H1 (cell line): ENCODE data around the gene ADAMTS17. TPM values are rescaled to one million over a fixed set of nuclear protein-coding genes. Genes with fewer than 3 reads are reported as not detected.

Experiments
- CTCF ChIA-PET: fragments of 300-600 bp; sonication (Branson Sonifier 250); formaldehyde crosslinking; loops from one replicate; lab custom pipeline; 2021; ENCODE audit not compliant: partially characterized antibody; lab: Charles Lee
- POLR2A ChIA-PET: fragments of 300-600 bp; sonication (Branson Sonifier 250); formaldehyde crosslinking; loops from one replicate; lab custom pipeline; 2021; ENCODE audit warnings: inconsistent platforms; ENCODE audit not compliant: partially characterized antibody; lab: Charles Lee
- DNase-seq, 2 experiments: peaks; one replicate each; pipeline versions ENCODE4 v3.0.0 to v3.0.0-alpha.2; 2010 to 2022; ENCODE audit warnings: low spot score in 2 of 2, low read depth in 1 of 2, mixed read lengths in 1 of 2
- FAIRE-seq: peaks from 2 replicates; lab custom pipeline; 2011; peaks lifted over from hg19 to GRCh38; lab: Jason Lieb, UNC
- H2AFZ ChIP-seq: 2 replicates; pipeline ENCODE4 v1.8.1; 2012; ENCODE audit warnings: low read length, inconsistent platforms
- H2AK5ac ChIP-seq: 2 replicates; pipeline ENCODE4 v1.6.1; 2013; ENCODE audit warnings: low read depth, low read length
- H2BK120ac ChIP-seq: replicated peaks from 2 replicates; pipeline ENCODE3; 2013; ENCODE audit warnings: low read depth, low read length, inconsistent platforms
- H2BK12ac ChIP-seq: 2 replicates; pipeline ENCODE4 v1.6.1; 2013; ENCODE audit warnings: low read depth, low read length
- H2BK15ac ChIP-seq: 2 replicates; pipeline ENCODE4 v1.6.1; 2013; ENCODE audit warnings: low read length
- H2BK20ac ChIP-seq: 2 replicates; pipeline ENCODE4 v1.6.1; 2013; ENCODE audit warnings: low read length
- H2BK5ac ChIP-seq: 2 replicates; pipeline ENCODE4 v1.6.1; 2013; ENCODE audit warnings: low read depth, low read length
- H3K14ac ChIP-seq: 2 replicates; pipeline ENCODE4 v1.6.1; 2013; ENCODE audit warnings: inconsistent platforms; ENCODE audit not compliant: insufficient read length
- H3K18ac ChIP-seq: 2 replicates; pipeline ENCODE4 v1.6.1; 2013; ENCODE audit warnings: low read length; ENCODE audit errors: extremely low read depth
- H3K23ac ChIP-seq: 2 replicates; pipeline ENCODE4 v1.6.1; 2013; ENCODE audit warnings: inconsistent platforms; ENCODE audit not compliant: insufficient read length
- H3K23me2 ChIP-seq: 2 replicates; pipeline ENCODE4 v1.6.1; 2013; ENCODE audit warnings: low read depth, low read length
- H3K27ac ChIP-seq: 2 replicates; pipeline ENCODE4 v1.6.1; 2011; ENCODE audit warnings: low read depth, low read length, inconsistent platforms
- H3K27me3 ChIP-seq, 4 experiments: replicated peaks in 1 of 4; 1 replicate in 1 of 4; 2 replicates in 3 of 4; pipeline versions ENCODE4 v1.6.1 to v1.8.1; 2011 to 2013; ENCODE audit warnings: low read length in 3 of 4, mild to moderate bottlenecking in 3 of 4, inconsistent platforms in 2 of 4, mixed read lengths in 2 of 4, moderate library complexity in 1 of 4; ENCODE audit not compliant: control insufficient read depth in 3 of 4, insufficient read depth in 3 of 4; ENCODE audit errors: extremely low read depth in 1 of 4
- H3K36me3 ChIP-seq, 4 experiments: 2 replicates each; pipeline versions ENCODE4 v1.6.1 to v1.8.1; 2011 to 2013; ENCODE audit warnings: mild to moderate bottlenecking in 4 of 4, low read length in 3 of 4, moderate library complexity in 2 of 4, control low read depth in 1 of 4, inconsistent platforms in 1 of 4; ENCODE audit not compliant: insufficient read depth in 4 of 4, control insufficient read depth in 2 of 4
- H3K4ac ChIP-seq: replicated peaks from 2 replicates; pipeline ENCODE3; 2013; ENCODE audit warnings: low read length, low read depth, mixed read lengths, inconsistent platforms; ENCODE audit not compliant: insufficient read length
- H3K4me1 ChIP-seq, 4 experiments: replicated peaks in 1 of 4; 1 replicate in 1 of 4; 2 replicates in 3 of 4; pipeline versions ENCODE4 v1.6.1 to v1.8.1; 2011 to 2013; ENCODE audit warnings: low read length in 3 of 4, inconsistent platforms in 2 of 4, mixed read lengths in 1 of 4; ENCODE audit not compliant: insufficient read depth in 4 of 4, control insufficient read depth in 3 of 4
- H3K4me2 ChIP-seq, 2 experiments: 2 replicates each; pipeline versions ENCODE4 v1.6.1 to v1.8.1; 2011 to 2013; ENCODE audit warnings: low read depth in 2 of 2, low read length in 2 of 2, control low read depth in 1 of 2, inconsistent platforms in 1 of 2, mild to moderate bottlenecking in 1 of 2; ENCODE audit not compliant: insufficient read depth in 1 of 2
- H3K4me3 ChIP-seq, 4 experiments: fragments of 200-600, 300-600 bp in 1 of 4; sonication (generic), shearing (Covaris generic), sonication (Bioruptor Twin) in 1 of 4; 2 replicates each; pipeline versions ENCODE4 v1.5.1 to v1.8.1; 2011 to 2016; ENCODE audit warnings: low read length in 4 of 4, low read depth in 3 of 4, control low read depth in 2 of 4, inconsistent platforms in 2 of 4, mild to moderate bottlenecking in 2 of 4, mixed read lengths in 1 of 4, moderate library complexity in 1 of 4; ENCODE audit not compliant: insufficient read depth in 2 of 4; ENCODE audit errors: extremely low read depth in 1 of 4
- H3K56ac ChIP-seq: replicated peaks from 2 replicates; pipeline ENCODE3; 2013; ENCODE audit warnings: low read depth, mild to moderate bottlenecking, mixed read lengths, low read length, inconsistent platforms; ENCODE audit not compliant: insufficient read length
- H3K79me1 ChIP-seq: 2 replicates; pipeline ENCODE4 v1.6.1; 2013; ENCODE audit warnings: low read depth, low read length, control low read depth
- H3K79me2 ChIP-seq, 2 experiments: 2 replicates each; pipeline versions ENCODE4 v1.6.1 to v1.8.1; 2012 to 2013; ENCODE audit warnings: low read length in 2 of 2, mild to moderate bottlenecking in 2 of 2, inconsistent platforms in 1 of 2; ENCODE audit not compliant: insufficient read depth in 2 of 2, control insufficient read depth in 1 of 2
- H3K9ac ChIP-seq, 4 experiments: replicated peaks in 1 of 4; 1 replicate in 1 of 4; 2 replicates in 3 of 4; pipeline versions ENCODE4 v1.6.1 to v1.8.1; 2011 to 2013; ENCODE audit warnings: low read depth in 3 of 4, low read length in 3 of 4, control low read depth in 2 of 4, mild to moderate bottlenecking in 2 of 4, moderate library complexity in 2 of 4, inconsistent platforms in 1 of 4; ENCODE audit errors: extremely low read depth in 1 of 4
- H3K9me3 ChIP-seq, 2 experiments: 2 replicates each; pipeline versions ENCODE4 v1.6.1 to v1.8.1; 2012 to 2013; ENCODE audit warnings: mild to moderate bottlenecking in 2 of 2, moderate library complexity in 2 of 2, control low read depth in 1 of 2, inconsistent platforms in 1 of 2, low read depth in 1 of 2, low read length in 1 of 2, mixed read lengths in 1 of 2; ENCODE audit not compliant: insufficient read depth in 2 of 2
- H4K20me1 ChIP-seq, 2 experiments: replicated peaks in 1 of 2; 2 replicates each; pipeline versions ENCODE3 to v1.8.1; 2011 to 2013; ENCODE audit warnings: inconsistent platforms in 2 of 2, low read length in 2 of 2, mild to moderate bottlenecking in 1 of 2; ENCODE audit not compliant: insufficient read depth in 2 of 2, control insufficient read depth in 1 of 2
- H4K5ac ChIP-seq: 2 replicates; pipeline ENCODE4 v1.6.1; 2013; ENCODE audit warnings: low read length, low read depth, mixed read lengths, inconsistent platforms; ENCODE audit not compliant: insufficient read length
- H4K8ac ChIP-seq: 2 replicates; pipeline ENCODE4 v1.8.0; 2013; ENCODE audit warnings: mild to moderate bottlenecking, moderate library complexity, low read length, inconsistent platforms; ENCODE audit not compliant: insufficient read depth; ENCODE audit errors: extremely low read depth
- H4K91ac ChIP-seq: replicated peaks from 2 replicates; pipeline ENCODE3; 2013; ENCODE audit warnings: low read length, mixed read lengths, inconsistent platforms; ENCODE audit not compliant: insufficient read length
- CREB1 ChIP-seq: IDR thresholded peaks from 2 replicates; pipeline ENCODE4 v1.6.1; 2012; ENCODE audit warnings: inconsistent platforms
- HDAC2 ChIP-seq, 2 experiments: fragments of 300-600 bp in 1 of 2; sonication (generic) in 1 of 2; IDR thresholded peaks; 2 replicates each; pipeline ENCODE4 v1.6.1; 2011 to 2012; ENCODE audit warnings: low read depth in 2 of 2, low read length in 2 of 2, mild to moderate bottlenecking in 2 of 2, moderate library complexity in 2 of 2, borderline replicate concordance in 1 of 2, inconsistent platforms in 1 of 2
- MAFK ChIP-seq: IDR thresholded peaks from 2 replicates; pipeline ENCODE4 v1.6.1; 2012; ENCODE audit warnings: low read depth, mild to moderate bottlenecking, improper control_type of control experiment, low read length
- SP2 ChIP-seq: IDR thresholded peaks from 2 replicates; pipeline ENCODE4 v1.6.1; 2012; ENCODE audit warnings: mild to moderate bottlenecking, low read length, inconsistent platforms
- ZNF274 ChIP-seq: IDR thresholded peaks from 2 replicates; pipeline ENCODE4 v1.7.0; 2012; ENCODE audit warnings: low read length, borderline replicate concordance; ENCODE audit errors: extremely low read depth
- WGBS, 2 experiments: shearing (Covaris generic) in 1 of 2; methylation state at CpG; one replicate each; pipeline versions ENCODE4 v1.1.6 to v1.1.7; 2013 to 2015; ENCODE audit warnings: low lambda C conversion rate in 2 of 2, mixed read lengths in 2 of 2, inconsistent platforms in 1 of 2, low coverage in 1 of 2, missing lambda C conversion rate in 1 of 2; ENCODE audit not compliant: insufficient replicate concordance in 2 of 2, insufficient coverage in 1 of 2, insufficient read length in 1 of 2; ENCODE audit errors: extremely low coverage in 1 of 2, missing lambda C conversion rate in 1 of 2; 5-methylcytosine and 5-hydroxymethylcytosine counted together
- polyA plus RNA-seq, 7 experiments: library from polyadenylated mRNA; depleted of rRNA in 3 of 7; stranded (reverse) in 5 of 7; unstranded in 2 of 7; fragments of >200 nt in 5 of 7; fragments of 200-250 nt in 2 of 7; gene quantifications; 1 replicate in 5 of 7; 2 replicates in 1 of 7; 4 replicates in 1 of 7; pipeline versions ENCODE4 v1.2.1 to v1.2.3, GENCODE V29; 2011 to 2013; ENCODE audit warnings: missing spikeins in 2 of 7, mixed read lengths in 2 of 7
- total RNA-seq: library from RNA; stranded (reverse); fragmentation: NEBNext Ultra II Directional; extraction: Animal tissue kit (Norgen Biotek cat#: 25700); gene quantifications from 2 replicates; pipeline ENCODE4 v1.2.1, GENCODE V29; 2021

The ADAMTS17 gene
- total and polyA plus RNA-seq, 2 of the 8 experiments (the other 6 are each of a cell fraction or from before 2014, with no cell fraction given): 0.51 to 1.7 TPM

GRCh38 chr15:100310041-100310405 lies 31.8 kb downstream of the ADAMTS17 start:
- Histone ChIP-seq H2BK15ac (no peak overlapping the region), H3K4me1 (no peaks in the 10 kb centered on the region), H3K14ac (no peak overlapping the region), H3K9ac (no peak overlapping the region), H3K23me2 (no peaks in the 10 kb centered on the region), H3K79me1 (no peaks in the 10 kb centered on the region), H3K79me2 (no peaks in the 10 kb centered on the region), H3K27ac (no peak overlapping the region), H4K8ac (no peak overlapping the region), H3K23ac (no peak overlapping the region), H2BK12ac (no peak overlapping the region), H4K20me1 (no peaks in the 10 kb centered on the region), H3K56ac (no peak overlapping the region), H2AK5ac (no peak overlapping the region), H3K18ac (no peak overlapping the region), H2BK120ac (no peak overlapping the region), H2AFZ (no peak overlapping the region), H2BK20ac (no peak overlapping the region), H3K9me3 (no peaks in the 10 kb centered on the region; a peak in 1 of 4 replicates), H2BK5ac (no peak overlapping the region), H3K4me3 (no peak overlapping the region), H3K36me3 (no peaks in the 10 kb centered on the region), H4K5ac (no peak overlapping the region), H3K4ac (no peak overlapping the region), H4K91ac (no peak overlapping the region), H3K4me2 (no peak overlapping the region), H3K27me3 (no peaks in the 10 kb centered on the region)
- ChIA-PET POLR2A (no interaction called here), CTCF (no interaction called here)
- FAIRE-seq: no peak
- WGBS, 2 experiments: 91% methylated on average over 7 of the region's 8 CpGs; no CpG with 5 or more reads in 1 of the 2 experiments
- no peak for DNase-seq
- no peak for TF ChIP-seq HDAC2 (IDR thresholded peaks at IDR 0.05; ENCODE audit: borderline replicate concordance in 1 of 2, low read depth in 2 of 2, low read length in 2 of 2)
- no peak for TF ChIP-seq SP2
- TF ChIP-seq CREB1: no peak
- no peak for TF ChIP-seq MAFK
- TF ChIP-seq ZNF274: no peak
